GM23338 (cell line): Measurements from ENCODE around the gene SLC25A47. TPM values are rescaled to one million over a fixed set of nuclear protein-coding genes. Genes with fewer than 3 reads are reported as not detected.
A peak's percentile ranks its signal among the peaks of the same experiment; 100 is the strongest.

Source experiments
- ATAC-seq: fragments of 200-7000 bp; cut with Tn5 transposase; 3 replicates; pipeline ENCODE4 v1.9.1; 2020
- DNase-seq: peaks from one replicate; pipeline ENCODE4 v3.0.0-alpha.2; 2015; ENCODE audit warnings: low spot score
- H2AFZ ChIP-seq: fragments of 200-600 bp; sonication (generic); 2 replicates; pipeline ENCODE4 v1.8.0; 2016; ENCODE audit warnings: antibody characterized with exemption, mild to moderate bottlenecking, moderate library complexity
- H3F3A ChIP-seq: fragments of 200-600 bp; sonication (generic); replicated peaks from 2 replicates; pipeline ENCODE4 v1.8.0; 2017; ENCODE audit warnings: antibody characterized with exemption, mixed run types, low read depth
- H3K27ac ChIP-seq: fragments of 200-600 bp; sonication (generic); 2 replicates; pipeline ENCODE4 v1.6.1; 2016; ENCODE audit warnings: low read depth
- H3K27me3 ChIP-seq: fragments of 200-600 bp; sonication (generic); 2 replicates; pipeline ENCODE4 v1.8.0; 2016; ENCODE audit warnings: mild to moderate bottlenecking, mixed run types, moderate library complexity; ENCODE audit not compliant: insufficient read depth
- H3K36me3 ChIP-seq: fragments of 200-600 bp; sonication (generic); 2 replicates; pipeline ENCODE4 v1.8.0; 2016; ENCODE audit warnings: mild to moderate bottlenecking; ENCODE audit not compliant: insufficient read depth
- H3K4me1 ChIP-seq: fragments of 200-600 bp; sonication (generic); 2 replicates; pipeline ENCODE4 v1.8.0; 2016; ENCODE audit warnings: mild to moderate bottlenecking, moderate library complexity; ENCODE audit not compliant: insufficient read depth
- H3K4me2 ChIP-seq: fragments of 200-600 bp; sonication (generic); 2 replicates; pipeline ENCODE4 v1.7.1; 2017; ENCODE audit warnings: mixed run types
- H3K4me3 ChIP-seq: fragments of 200-600 bp; sonication (generic); 2 replicates; pipeline ENCODE4 v1.6.1; 2016; ENCODE audit warnings: mixed run types
- H3K79me2 ChIP-seq: fragments of 200-600 bp; sonication (generic); replicated peaks from 2 replicates; pipeline ENCODE4 v1.8.0; 2017; ENCODE audit warnings: mild to moderate bottlenecking; ENCODE audit not compliant: insufficient read depth
- H3K9me2 ChIP-seq: fragments of 200-600 bp; sonication (generic); 2 replicates; pipeline ENCODE4 v1.8.0; 2017; ENCODE audit not compliant: insufficient read depth
- H4K20me1 ChIP-seq: fragments of 200-600 bp; sonication (generic); replicated peaks from 2 replicates; pipeline ENCODE4 v1.8.0; 2017; ENCODE audit warnings: mild to moderate bottlenecking; ENCODE audit not compliant: insufficient read depth
- H3K27ac Mint-ChIP-seq: 2 replicates; pipeline ENCODE4 v1.8.0; 2020; ENCODE audit warnings: inconsistent platforms, mild to moderate bottlenecking, moderate library complexity, mixed read lengths
- H3K27me3 Mint-ChIP-seq: 3 replicates; pipeline ENCODE4 v1.8.0; 2022; ENCODE audit warnings: low read depth, mild to moderate bottlenecking, moderate library complexity, mixed read lengths, inconsistent platforms; ENCODE audit not compliant: insufficient read depth, poor library complexity
- H3K36me3 Mint-ChIP-seq: 3 replicates; pipeline ENCODE4 v1.8.0; 2021; ENCODE audit warnings: low read depth, mild to moderate bottlenecking, inconsistent platforms, moderate library complexity, mixed read lengths
- H3K4me1 Mint-ChIP-seq: 3 replicates; pipeline ENCODE4 v1.8.0; 2020; ENCODE audit warnings: mild to moderate bottlenecking, inconsistent platforms, mixed read lengths
- H3K4me3 Mint-ChIP-seq: 3 replicates; pipeline ENCODE4 v1.8.0; 2021; ENCODE audit warnings: moderate library complexity, mild to moderate bottlenecking, inconsistent platforms, mixed read lengths
- H3K9me3 Mint-ChIP-seq: 3 replicates; pipeline ENCODE4 v1.8.0; 2020; ENCODE audit warnings: moderate library complexity, mild to moderate bottlenecking, inconsistent platforms, mixed read lengths
- CREB1 ChIP-seq: fragments of 250-450 bp; sonication (Bioruptor Pico); IDR thresholded peaks from 2 replicates; pipeline ENCODE4 v1.5.0; 2020; ENCODE audit warnings: low read depth, mild to moderate bottlenecking, moderate library complexity
- EZH2 ChIP-seq: fragments of 200-600 bp; sonication (generic); IDR thresholded peaks from one replicate; pipeline ENCODE4 v1.8.0; 2017; ENCODE audit warnings: antibody characterized with exemption, mild to moderate bottlenecking, low read depth; ENCODE audit not compliant: unreplicated experiment
- EZH2phosphoT487 ChIP-seq: fragments of 200-600 bp; sonication (generic); IDR thresholded peaks from one replicate; pipeline ENCODE4 v1.8.1; 2018; ENCODE audit warnings: antibody characterized with exemption; ENCODE audit not compliant: unreplicated experiment
- NANOG ChIP-seq: IDR thresholded peaks from 2 replicates; pipeline ENCODE4 v1.6.1; 2016; ENCODE audit warnings: antibody characterized with exemption, borderline replicate concordance
- POLR2AphosphoS5 ChIP-seq: IDR thresholded peaks from 2 replicates; pipeline ENCODE4 v1.6.1; 2016; ENCODE audit warnings: antibody characterized with exemption, low read depth
- ZNF114 ChIP-seq: fragments of 250-450 bp; sonication (Bioruptor Pico); IDR thresholded peaks from 2 replicates; pipeline ENCODE4 v1.5.0; 2020; ENCODE audit warnings: mild to moderate bottlenecking, moderate library complexity
- ZNF331 ChIP-seq: fragments of 250-450 bp; sonication (Bioruptor Pico); IDR thresholded peaks from 2 replicates; pipeline ENCODE4 v1.5.0; 2020; ENCODE audit warnings: low read depth, mild to moderate bottlenecking, moderate library complexity
- polyA plus RNA-seq: library from polyadenylated mRNA; unstranded; fragments of >200 nt; fragmentation: Nextera tagmentation; extraction: Ambion mirVana; gene quantifications from 2 replicates; pipeline ENCODE4 v1.2.1, GENCODE V29; 2016
- total RNA-seq: library from RNA; depleted of rRNA; stranded (reverse); fragments of >200 nt; shearing (Covaris generic); gene quantifications from 2 replicates; pipeline ENCODE4 v1.2.3, GENCODE V29; 2014
- TF ChIP-seq, protein P1 (sequence below), 2 experiments: fragments of 200-600 bp in 1 of 2; sonication (generic) in 1 of 2; conservative IDR thresholded peaks; 2 replicates each; pipeline versions ENCODE4 v1.5.1 to v1.6.1; 2016 to 2017; ENCODE audit warnings: antibody characterized with exemption in 2 of 2, low read depth in 2 of 2, mild to moderate bottlenecking in 2 of 2, moderate library complexity in 1 of 2
- TF ChIP-seq, protein P2 (sequence below): fragments of 250-450 bp; sonication (Bioruptor Pico); IDR thresholded peaks from 2 replicates; pipeline ENCODE4 v1.5.0; 2020; ENCODE audit warnings: mild to moderate bottlenecking, moderate library complexity
- TF ChIP-seq, protein P3 (sequence below): IDR thresholded peaks from 2 replicates; pipeline ENCODE4 v1.6.1; 2016; ENCODE audit warnings: antibody characterized with exemption

SLC25A47 gene
- total and polyA plus RNA-seq, 2 experiments from 2014 or later = not detected

DNA sequence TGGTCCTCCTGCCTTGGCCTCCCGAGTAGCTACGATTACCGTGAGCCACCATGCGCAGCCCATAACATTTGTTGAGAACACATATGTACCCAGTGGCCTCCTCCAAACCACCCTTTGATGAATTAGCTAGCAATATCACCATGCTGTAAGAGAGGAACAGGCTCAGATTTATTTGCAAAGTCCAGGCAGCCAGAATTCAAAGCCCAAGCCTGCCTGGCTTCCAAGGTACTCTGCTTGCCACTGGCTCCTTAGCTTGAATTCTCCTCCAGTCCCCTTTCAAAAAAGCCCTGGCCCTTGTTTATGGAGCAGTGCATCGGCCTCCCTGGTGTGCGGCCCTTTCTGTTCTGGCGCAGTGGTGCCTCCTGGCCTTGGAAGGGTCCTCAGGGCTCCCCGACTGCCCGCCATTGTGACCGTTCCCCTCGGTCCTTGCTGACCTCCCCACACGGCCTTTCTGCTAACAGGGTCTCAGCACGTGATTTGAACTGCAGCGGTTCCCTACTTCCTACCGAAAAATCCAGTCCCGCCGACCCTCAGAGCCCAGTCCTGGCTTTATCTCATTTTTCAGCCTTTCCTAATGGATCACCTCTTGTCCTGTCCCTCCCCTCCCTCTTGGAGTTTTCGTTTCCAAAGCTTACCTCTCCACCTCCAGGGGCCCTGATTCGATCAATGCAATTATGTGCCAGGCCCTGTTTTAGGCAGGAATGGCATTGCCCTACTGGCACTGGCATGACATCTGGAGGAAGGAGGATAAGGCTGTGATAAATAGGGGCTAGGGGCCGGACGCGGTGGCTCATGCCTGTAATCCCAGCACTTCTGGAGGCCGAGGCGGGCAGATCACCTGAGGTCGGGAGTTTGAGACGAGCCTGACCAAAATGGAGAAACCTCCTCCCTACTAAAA, 38.9 kb upstream of the SLC25A47 start (continued):
- TF ChIP-seq, protein P1, sequence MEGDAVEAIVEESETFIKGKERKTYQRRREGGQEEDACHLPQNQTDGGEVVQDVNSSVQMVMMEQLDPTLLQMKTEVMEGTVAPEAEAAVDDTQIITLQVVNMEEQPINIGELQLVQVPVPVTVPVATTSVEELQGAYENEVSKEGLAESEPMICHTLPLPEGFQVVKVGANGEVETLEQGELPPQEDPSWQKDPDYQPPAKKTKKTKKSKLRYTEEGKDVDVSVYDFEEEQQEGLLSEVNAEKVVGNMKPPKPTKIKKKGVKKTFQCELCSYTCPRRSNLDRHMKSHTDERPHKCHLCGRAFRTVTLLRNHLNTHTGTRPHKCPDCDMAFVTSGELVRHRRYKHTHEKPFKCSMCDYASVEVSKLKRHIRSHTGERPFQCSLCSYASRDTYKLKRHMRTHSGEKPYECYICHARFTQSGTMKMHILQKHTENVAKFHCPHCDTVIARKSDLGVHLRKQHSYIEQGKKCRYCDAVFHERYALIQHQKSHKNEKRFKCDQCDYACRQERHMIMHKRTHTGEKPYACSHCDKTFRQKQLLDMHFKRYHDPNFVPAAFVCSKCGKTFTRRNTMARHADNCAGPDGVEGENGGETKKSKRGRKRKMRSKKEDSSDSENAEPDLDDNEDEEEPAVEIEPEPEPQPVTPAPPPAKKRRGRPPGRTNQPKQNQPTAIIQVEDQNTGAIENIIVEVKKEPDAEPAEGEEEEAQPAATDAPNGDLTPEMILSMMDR (conservative IDR thresholded peaks at IDR 0.05; ENCODE audit: low read depth in 2 of 2) = no peak
- TF ChIP-seq CREB1 (CRISPR knock-in tag) = no peak

DNA sequence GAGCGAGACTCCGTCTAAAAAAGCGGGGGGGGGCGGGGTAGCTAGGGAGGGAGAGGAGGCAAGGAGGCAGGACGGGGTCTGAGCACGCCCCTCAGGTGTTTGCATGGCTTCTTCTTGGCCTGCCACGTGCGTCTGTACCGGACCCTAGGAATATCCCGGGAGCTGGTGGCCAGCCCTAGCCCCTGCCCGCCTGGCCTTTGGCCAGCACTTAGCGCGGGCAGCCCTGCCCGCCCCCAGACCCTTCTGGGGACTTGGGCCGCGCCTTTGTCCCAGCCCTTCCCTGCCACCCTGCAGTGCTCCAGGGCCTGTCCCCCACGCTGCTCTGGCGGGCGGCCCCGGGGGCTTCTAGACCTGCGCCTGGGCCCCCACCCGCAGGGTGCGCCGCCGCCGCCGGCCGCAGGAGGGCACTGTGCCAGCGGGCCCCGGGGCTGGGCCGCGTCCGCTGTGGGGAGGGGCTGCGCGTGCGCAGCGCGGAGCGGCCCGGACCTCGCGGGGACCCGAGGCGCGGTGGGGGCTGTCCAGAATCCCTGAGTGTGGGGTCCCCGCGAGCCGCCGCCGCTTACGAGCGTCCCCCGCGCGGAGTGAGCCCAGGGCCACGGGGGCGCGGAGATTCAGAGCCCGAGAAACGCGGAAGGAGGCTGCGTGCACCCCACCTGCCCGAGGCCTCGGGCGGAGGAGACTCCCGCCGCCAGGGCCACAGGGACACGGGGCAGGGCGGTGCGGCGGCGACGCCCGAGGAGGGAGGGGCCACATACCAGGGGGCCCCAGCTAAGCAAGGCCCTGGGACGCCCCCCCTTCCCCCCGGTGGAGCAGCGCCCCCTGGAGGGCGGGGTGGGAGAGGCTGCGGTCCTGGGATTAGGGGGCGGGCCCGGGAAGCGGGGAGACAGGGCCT, 37.9 kb upstream of the SLC25A47 start:
- Mint-ChIP-seq H3K4me3 (peak overlapping the region; percentile 65), H3K4me1 (peaks cover 52% of the 10 kb centered on the region), H3K9me3 (no peaks in the 10 kb centered on the region), H3K36me3 (peaks cover 14% of the 10 kb centered on the region; the same call in 2 of the 3 replicates), H3K27me3 (peaks cover 18% of the 10 kb centered on the region), H3K27ac (peak overlapping the region; percentile 85; the same call in 1 of the 2 replicates)
- peak; percentile 71 for ATAC-seq
- peak; percentile 85 for DNase-seq
- Histone ChIP-seq H4K20me1 (peaks cover 22% of the 10 kb centered on the region), H3K27ac (peak overlapping the region; percentile 95), H3F3A (peaks cover 40% of the 10 kb centered on the region; the same call in 1 of the 2 replicates), H3K27me3 (no peaks in the 10 kb centered on the region), H3K9me2 (no peaks in the 10 kb centered on the region), H3K36me3 (no peaks in the 10 kb centered on the region), H3K4me3 (peak overlapping the region; percentile 70), H2AFZ (no peak overlapping the region), H3K79me2 (peaks cover 26% of the 10 kb centered on the region), H3K4me2 (peak overlapping the region; percentile 82), H3K4me1 (peaks cover 24% of the 10 kb centered on the region)
- TF ChIP-seq CREB1 (CRISPR knock-in tag) = peak; percentile 65; the same call in 1 of the 2 replicates
- TF ChIP-seq, protein P2, sequence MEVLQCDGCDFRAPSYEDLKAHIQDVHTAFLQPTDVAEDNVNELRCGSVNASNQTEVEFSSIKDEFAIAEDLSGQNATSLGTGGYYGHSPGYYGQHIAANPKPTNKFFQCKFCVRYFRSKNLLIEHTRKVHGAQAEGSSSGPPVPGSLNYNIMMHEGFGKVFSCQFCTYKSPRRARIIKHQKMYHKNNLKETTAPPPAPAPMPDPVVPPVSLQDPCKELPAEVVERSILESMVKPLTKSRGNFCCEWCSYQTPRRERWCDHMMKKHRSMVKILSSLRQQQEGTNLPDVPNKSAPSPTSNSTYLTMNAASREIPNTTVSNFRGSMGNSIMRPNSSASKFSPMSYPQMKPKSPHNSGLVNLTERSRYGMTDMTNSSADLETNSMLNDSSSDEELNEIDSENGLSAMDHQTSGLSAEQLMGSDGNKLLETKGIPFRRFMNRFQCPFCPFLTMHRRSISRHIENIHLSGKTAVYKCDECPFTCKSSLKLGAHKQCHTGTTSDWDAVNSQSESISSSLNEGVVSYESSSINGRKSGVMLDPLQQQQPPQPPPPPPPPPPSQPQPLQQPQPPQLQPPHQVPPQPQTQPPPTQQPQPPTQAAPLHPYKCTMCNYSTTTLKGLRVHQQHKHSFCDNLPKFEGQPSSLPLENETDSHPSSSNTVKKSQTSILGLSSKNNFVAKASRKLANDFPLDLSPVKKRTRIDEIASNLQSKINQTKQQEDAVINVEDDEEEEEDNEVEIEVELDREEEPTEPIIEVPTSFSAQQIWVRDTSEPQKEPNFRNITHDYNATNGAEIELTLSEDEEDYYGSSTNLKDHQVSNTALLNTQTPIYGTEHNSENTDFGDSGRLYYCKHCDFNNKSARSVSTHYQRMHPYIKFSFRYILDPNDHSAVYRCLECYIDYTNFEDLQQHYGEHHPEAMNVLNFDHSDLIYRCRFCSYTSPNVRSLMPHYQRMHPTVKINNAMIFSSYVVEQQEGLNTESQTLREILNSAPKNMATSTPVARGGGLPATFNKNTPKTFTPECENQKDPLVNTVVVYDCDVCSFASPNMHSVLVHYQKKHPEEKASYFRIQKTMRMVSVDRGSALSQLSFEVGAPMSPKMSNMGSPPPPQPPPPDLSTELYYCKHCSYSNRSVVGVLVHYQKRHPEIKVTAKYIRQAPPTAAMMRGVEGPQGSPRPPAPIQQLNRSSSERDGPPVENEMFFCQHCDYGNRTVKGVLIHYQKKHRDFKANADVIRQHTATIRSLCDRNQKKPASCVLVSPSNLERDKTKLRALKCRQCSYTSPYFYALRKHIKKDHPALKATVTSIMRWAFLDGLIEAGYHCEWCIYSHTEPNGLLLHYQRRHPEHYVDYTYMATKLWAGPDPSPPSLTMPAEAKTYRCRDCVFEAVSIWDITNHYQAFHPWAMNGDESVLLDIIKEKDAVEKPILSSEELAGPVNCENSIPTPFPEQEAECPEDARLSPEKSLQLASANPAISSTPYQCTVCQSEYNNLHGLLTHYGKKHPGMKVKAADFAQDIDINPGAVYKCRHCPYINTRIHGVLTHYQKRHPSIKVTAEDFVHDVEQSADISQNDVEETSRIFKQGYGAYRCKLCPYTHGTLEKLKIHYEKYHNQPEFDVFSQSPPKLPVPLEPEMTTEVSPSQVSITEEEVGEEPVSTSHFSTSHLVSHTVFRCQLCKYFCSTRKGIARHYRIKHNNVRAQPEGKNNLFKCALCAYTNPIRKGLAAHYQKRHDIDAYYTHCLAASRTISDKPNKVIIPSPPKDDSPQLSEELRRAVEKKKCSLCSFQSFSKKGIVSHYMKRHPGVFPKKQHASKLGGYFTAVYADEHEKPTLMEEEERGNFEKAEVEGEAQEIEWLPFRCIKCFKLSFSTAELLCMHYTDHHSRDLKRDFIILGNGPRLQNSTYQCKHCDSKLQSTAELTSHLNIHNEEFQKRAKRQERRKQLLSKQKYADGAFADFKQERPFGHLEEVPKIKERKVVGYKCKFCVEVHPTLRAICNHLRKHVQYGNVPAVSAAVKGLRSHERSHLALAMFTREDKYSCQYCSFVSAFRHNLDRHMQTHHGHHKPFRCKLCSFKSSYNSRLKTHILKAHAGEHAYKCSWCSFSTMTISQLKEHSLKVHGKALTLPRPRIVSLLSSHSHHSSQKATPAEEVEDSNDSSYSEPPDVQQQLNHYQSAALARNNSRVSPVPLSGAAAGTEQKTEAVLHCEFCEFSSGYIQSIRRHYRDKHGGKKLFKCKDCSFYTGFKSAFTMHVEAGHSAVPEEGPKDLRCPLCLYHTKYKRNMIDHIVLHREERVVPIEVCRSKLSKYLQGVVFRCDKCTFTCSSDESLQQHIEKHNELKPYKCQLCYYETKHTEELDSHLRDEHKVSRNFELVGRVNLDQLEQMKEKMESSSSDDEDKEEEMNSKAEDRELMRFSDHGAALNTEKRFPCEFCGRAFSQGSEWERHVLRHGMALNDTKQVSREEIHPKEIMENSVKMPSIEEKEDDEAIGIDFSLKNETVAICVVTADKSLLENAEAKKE (CRISPR knock-in tag) = no peak
- 0 out of 2 replicates have a peak, but pooled peaks have one; percentile 9 for TF ChIP-seq POLR2AphosphoS5
- TF ChIP-seq ZNF114 (CRISPR knock-in tag) = no peak
- no peak for TF ChIP-seq EZH2
- no peak for TF ChIP-seq EZH2phosphoT487
- no peak for TF ChIP-seq NANOG
- no peak for TF ChIP-seq ZNF331
- TF ChIP-seq, protein P3, sequence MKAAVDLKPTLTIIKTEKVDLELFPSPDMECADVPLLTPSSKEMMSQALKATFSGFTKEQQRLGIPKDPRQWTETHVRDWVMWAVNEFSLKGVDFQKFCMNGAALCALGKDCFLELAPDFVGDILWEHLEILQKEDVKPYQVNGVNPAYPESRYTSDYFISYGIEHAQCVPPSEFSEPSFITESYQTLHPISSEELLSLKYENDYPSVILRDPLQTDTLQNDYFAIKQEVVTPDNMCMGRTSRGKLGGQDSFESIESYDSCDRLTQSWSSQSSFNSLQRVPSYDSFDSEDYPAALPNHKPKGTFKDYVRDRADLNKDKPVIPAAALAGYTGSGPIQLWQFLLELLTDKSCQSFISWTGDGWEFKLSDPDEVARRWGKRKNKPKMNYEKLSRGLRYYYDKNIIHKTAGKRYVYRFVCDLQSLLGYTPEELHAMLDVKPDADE = no peak
